Left renal cortex interstitium (tissue), 4 donors: ENCODE measurements around the gene NIBAN1. TPM values are rescaled to one million over a fixed set of nuclear protein-coding genes. Genes with fewer than 3 reads are reported as not detected.
"Not testable (repeated sequence)": the region's sequence is repeated elsewhere in the genome, so short reads cannot be mapped to it uniquely, and the experiment has no call there.

Experiments
- DNase-seq, 4 donors: peaks; one replicate each; pipeline ENCODE4 v3.0.0-alpha.2; 2013; ENCODE audit warnings: low read depth in 4 of 4, low spot score in 2 of 4, missing footprints in 1 of 4
- polyA plus RNA-seq, 4 donors: library from polyadenylated mRNA; unstranded; fragments of 120-200 nt; gene quantifications; one replicate each; pipeline ENCODE4 v1.2.1, GENCODE V29; 2013; ENCODE audit not compliant: insufficient read length in 4 of 4

The NIBAN1 gene
- polyA plus RNA-seq = 1 to 10 TPM; 2.6 to 3.5 (median 3.2) TPM

DNA sequence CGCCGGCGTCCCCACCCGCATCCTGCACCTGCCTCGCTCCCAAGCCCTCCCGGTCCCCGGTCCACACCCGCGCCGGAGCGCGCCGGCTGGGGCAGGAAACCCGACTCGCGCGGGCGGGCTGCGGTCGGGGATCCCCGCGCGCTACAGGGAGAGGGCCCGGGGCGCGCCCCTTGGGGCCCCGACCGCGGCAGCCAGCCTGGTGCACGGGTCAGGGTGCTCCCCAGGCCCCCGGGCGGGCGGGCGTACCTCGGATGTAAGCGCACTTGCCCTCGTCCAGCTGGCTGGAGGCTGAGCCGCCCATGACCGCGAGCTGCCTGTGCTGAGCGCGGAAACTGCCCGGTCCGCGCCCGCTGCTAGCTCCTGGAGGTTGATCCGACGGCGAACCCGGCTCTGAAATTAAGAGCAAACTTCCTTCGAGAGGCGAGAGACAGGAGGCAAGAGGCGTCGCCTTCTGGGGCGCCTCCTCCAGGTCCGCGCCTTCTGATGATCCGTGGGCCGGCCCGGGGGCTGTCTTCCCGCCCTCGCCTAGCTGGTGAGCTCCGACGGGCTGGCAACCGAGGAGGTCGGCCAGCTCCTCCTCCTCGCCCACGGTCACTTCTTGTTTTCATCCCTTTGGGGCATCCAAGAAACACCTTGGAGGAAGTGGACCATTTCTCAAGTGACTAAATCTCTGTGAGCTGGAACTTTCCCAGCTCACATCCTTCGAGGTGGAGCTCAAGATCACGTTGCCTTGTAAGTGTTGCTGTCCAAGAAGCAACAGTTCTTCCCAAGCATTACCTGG, at the start of gene NIBAN1:
Gene NIBAN1 (minus strand): TSS at position 453 of the 781 bp plus-strand sequence. CDS start 152 bp downstream, at position 301.
- DNase-seq = peak in 1 of 4 donors; percentile 10

DNA sequence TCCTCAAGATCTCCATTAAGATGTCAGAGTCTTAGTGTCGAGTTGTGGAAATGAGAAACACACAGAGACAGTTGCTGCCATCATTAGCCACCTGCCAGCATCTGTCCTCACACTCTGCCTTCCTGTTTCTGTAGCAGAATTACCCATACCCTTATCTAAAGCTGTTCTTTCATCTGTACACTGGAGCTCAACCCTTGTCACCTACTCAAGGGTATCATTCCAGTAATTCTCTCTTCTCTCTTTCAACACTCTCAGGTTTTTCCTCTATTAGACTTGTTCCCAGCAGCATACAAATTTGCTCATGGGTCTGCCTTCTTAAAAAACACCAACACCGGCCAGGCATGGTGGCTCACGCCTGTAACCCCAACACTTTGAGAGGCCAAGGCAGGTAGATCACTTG, 43.7 kb upstream of the NIBAN1 start:
- no peak for DNase-seq

GRCh38 chr1:185017338-185017737, 43.0 kb upstream of the NIBAN1 start:
- no peak for DNase-seq

- DNase-seq = no peak
Observed at GRCh38 chr1:185016880-185017279, 42.6 kb upstream of the NIBAN1 start.

DNA sequence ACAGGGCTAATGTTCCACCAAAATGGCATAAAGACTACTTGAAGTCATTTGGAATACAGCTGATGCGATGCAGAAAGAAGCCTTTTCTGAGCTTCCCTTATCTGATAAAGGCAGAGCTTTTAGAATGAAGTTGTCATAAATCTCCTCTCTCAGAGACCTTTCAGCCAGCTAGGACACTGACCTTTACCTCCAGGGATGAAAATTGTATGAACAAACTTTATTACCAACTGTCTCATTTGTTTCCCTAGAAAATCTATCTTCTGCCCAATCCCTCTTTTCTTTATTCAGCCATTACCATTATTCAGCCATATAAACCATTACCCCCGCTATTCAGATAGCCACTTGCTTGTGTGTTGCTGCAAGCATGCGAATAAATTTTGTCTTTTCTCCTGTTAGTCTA, 41.3 kb upstream of the NIBAN1 start:
- no peak for DNase-seq

GRCh38 chr1:185014941-185015340, 40.6 kb upstream of the NIBAN1 start:
- DNase-seq = no peak

DNA sequence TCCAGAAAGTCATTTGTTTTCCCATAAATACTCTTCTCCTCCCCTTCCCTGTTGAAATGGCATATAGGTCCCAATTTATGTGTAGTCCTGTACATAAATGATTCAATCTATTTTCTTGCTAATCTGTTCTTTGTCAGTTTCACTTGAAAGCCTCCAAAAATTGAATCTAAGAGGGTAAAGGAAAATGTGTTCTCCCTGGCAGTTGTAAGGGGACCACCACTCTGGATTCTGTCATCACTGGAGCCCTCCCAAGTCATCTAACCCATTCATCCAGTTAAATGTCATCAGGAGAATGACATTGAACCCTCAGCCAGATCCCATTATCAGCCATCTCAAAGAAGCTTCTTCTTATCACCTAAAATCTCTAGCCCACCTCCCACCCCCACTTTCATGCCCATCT, 36.1 kb upstream of the NIBAN1 start:
- DNase-seq = no peak

DNA sequence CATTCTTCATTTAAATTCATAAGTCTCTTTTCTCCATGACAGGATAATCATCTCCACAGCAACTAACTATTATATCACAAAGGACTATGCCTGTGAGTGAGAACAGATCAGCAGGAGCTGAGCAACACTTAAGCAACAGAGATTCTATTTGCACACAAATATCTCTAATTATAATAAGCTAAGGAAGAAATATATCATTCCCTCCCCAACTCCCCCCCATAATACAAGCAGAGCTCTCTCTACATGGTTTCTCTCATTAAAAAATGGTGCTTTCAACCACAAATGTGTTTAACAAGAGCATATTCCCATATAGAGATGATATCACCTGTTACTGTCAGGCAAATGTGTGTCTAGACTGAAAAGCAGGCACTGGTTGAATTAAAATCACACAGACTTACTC, 34.5 kb upstream of the NIBAN1 start:
- DNase-seq = no peak

GRCh38 chr1:185001312-185001880, 27.1 kb upstream of the NIBAN1 start:
- DNase-seq = not testable (repeated sequence)

DNA sequence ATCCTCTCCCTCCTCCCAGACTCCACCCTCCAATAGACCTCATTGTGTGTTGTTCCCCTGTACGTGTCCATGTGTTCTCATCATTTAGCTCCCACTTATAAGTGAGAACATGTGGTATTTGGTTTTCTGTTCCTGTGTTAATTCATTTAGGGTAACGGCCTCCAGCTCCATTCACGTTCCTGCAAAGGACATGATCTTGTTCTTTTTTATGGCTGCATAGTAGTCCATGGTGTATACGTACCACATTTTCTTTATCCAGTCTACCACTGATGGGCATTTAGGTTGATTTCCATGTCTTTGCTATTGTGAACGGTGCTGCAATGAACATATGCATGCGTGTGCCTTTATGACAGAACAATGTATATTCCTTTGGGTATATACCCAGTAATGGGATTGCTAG, 25.7 kb upstream of the NIBAN1 start:
- DNase-seq = not testable (repeated sequence)

- DNase-seq = no peak
Observed at GRCh38 chr1:184994301-184994700, 20.0 kb upstream of the NIBAN1 start.

- DNase-seq = no peak
Observed at GRCh38 chr1:184992271-184992670, 18.0 kb upstream of the NIBAN1 start.

GRCh38 chr1:184990204-184990603, 15.9 kb upstream of the NIBAN1 start:
- no peak for DNase-seq

- DNase-seq = no peak
Observed at GRCh38 chr1:184988506-184988905, 14.2 kb upstream of the NIBAN1 start.

DNA sequence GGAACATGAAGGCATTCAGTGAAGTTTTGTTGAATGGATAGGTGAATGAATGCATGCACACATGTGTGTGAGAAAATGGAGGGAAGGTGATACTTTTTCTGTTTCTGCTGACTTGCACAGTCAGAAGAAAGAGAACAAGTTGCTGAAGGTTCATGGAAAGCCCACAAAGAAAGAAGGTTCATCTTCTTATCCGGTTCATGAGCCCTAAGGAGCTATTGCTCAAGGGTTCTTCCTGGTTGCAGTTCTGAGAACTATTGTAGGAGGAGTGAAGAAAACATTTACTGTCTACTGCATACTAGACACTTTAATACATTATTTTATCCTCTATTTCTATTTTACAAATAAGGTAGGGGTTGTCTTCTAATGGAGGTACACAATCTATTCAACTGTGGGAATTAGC, 13.4 kb upstream of the NIBAN1 start:
- DNase-seq = no peak

DNA sequence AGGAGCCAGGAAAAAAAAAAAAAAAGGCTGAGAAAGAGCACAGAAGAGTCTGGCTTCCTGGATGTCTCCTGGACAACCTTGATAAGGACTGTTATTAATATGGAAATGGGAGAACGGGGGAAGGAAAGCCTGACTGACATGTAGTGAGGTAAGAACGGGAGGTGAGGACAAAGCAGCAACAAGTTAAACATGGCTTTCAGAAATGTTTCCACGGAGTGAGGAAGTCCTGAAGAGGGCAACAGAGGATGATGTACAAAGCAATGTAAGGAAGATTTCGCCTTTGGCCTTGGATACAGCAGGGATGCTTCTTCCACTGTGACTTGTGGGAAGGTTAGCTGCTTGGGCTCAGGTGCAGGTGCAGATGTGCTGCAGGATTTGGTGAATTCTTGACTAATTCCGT, 11.9 kb upstream of the NIBAN1 start:
- no peak for DNase-seq

DNA sequence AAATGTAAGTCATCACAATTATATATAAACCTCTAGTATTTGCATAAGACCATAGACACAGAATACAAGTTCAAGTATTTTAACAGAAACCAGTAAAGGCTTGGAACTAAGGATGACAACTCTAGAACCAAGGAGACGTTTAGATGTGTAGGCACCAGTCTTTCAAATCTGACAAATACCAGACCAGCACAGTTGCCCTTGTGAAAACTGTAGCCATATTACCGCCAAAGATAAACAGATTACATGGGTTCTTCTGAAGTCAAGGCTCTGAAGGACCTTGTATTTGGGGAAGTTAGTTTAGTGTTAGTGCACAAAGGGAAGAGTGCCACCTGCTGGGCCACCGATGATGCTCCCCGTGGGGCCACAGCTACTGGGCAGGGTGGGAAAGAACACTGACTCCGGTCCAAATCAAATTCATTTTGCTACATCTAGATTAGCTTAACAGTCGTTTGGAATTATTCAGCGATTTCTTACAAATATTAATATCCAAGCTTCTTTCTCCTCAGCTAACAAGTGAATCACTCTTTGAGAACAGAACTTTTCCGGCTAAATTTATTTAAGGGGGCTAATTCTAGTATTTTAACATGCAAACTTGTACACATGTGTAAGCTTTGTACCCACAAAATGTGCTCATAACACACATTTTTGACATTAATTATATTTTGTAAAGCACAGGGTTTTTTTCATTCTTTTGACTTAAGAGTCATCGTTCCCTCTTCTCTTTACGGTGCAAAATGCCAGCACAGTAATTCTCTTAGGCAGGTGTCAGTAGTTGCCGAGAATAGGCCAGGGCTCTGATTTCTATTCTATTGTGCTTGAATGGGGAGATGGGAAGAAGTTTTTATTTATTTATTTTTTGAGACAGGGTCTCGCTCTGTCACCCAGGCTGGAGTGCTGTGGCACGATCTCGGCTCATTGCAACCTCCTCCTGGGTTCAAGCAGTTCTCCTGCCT, 8.0 kb upstream of the NIBAN1 start:
- DNase-seq = no peak

- DNase-seq = no peak
Observed at GRCh38 chr1:184980726-184981125, 6.4 kb upstream of the NIBAN1 start.

GRCh38 chr1:184975208-184975870, 1.0 kb upstream of the NIBAN1 start:
- DNase-seq = no peak

- no peak for DNase-seq
Observed at GRCh38 chr1:184974837-184975115, 468 bp upstream of the NIBAN1 start.
